Measurements from ENCODE around the gene CAPZB. TPM values are rescaled to one million over a fixed set of nuclear protein-coding genes. Genes with fewer than 3 reads are reported as not detected.
"Not testable (repeated sequence)": the region's sequence is repeated elsewhere in the genome, so short reads cannot be mapped to it uniquely, and the experiment has no call there.

Gene CAPZB
- total RNA-seq, 4 donors from 2014 or later, result 58.2 to 109 (median 96.7) TPM

GRCh38 chr1:19517017-19517416, 31.7 kb upstream of the CAPZB start:
- DNase-seq (ENCODE audit: low spot score in 2 of 2), result no peak
- Histone ChIP-seq H3K27ac (no peak overlapping the region), H3K9me3 (peaks cover 0 to 6% (median 0%) of the 10 kb centered on the region in 4 donors), H3K36me3 (no peaks in the 10 kb centered on the region), H3K27me3 (no peaks in the 10 kb centered on the region), H3K4me3 (no peak overlapping the region), H3K4me1 (peaks cover 0 to 18% (median 0%) of the 10 kb centered on the region in 4 donors)
- no peak for TF ChIP-seq EP300 (IDR thresholded peaks at IDR 0.05)
- TF ChIP-seq CTCF (IDR thresholded peaks at IDR 0.05), result no peak
- no peak for TF ChIP-seq POLR2A (IDR thresholded peaks at IDR 0.05)

DNA sequence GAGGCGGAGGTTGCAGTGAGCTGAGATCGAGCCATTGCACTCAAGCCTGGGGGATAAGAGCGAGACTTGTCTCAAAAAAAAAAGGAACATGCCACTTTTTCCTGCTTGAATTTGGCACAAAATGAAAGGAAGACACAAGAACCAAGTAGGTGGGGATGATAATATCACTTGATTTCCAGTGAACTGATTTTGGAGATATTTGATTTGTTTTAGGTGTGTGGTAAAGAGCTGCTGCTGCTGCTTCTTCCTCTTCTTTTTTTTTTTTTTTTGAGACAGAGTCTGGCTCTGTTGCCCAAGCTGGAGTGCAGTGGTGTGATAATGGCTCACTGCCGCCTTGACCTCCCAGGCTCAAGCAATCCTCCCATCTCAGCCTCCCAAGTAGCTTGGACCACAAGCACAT, 29.9 kb upstream of the CAPZB start:
- Histone ChIP-seq H3K27ac (peak overlapping the region in 2 of 4 donors; percentile 66 to 81), H3K4me1 (peaks cover 0 to 18% (median 0%) of the 10 kb centered on the region in 4 donors), H3K27me3 (no peaks in the 10 kb centered on the region), H3K36me3 (no peaks in the 10 kb centered on the region), H3K9me3 (no peaks in the 10 kb centered on the region), H3K4me3 (no peak overlapping the region)
- DNase-seq (ENCODE audit: low spot score in 2 of 2), result no peak
- TF ChIP-seq CTCF (IDR thresholded peaks at IDR 0.05), result no peak
- WGBS, 2 donors, result 91 to 94% methylated on average over 4 of the region's 4 CpGs

GRCh38 chr1:19514391-19514831, 29.1 kb upstream of the CAPZB start:
- Histone ChIP-seq H3K27ac (peak overlapping the region in 3 of 4 donors; percentile 12 to 81 (median 67)), H3K36me3 (no peaks in the 10 kb centered on the region), H3K4me1 (peaks cover 0 to 18% (median 0%) of the 10 kb centered on the region in 4 donors), H3K4me3 (no peak overlapping the region), H3K9me3 (no peaks in the 10 kb centered on the region), H3K27me3 (no peaks in the 10 kb centered on the region)
- 50 to 53% methylated on average over 7 of the region's 7 CpGs for WGBS, 2 donors
- DNase-seq (ENCODE audit: low spot score in 2 of 2), result peak; percentile 63 to 76
- peak; percentile 38 to 85 for TF ChIP-seq EP300 (IDR thresholded peaks at IDR 0.05)
- TF ChIP-seq POLR2A (IDR thresholded peaks at IDR 0.05), result no peak
- no peak for TF ChIP-seq CTCF (IDR thresholded peaks at IDR 0.05)

DNA sequence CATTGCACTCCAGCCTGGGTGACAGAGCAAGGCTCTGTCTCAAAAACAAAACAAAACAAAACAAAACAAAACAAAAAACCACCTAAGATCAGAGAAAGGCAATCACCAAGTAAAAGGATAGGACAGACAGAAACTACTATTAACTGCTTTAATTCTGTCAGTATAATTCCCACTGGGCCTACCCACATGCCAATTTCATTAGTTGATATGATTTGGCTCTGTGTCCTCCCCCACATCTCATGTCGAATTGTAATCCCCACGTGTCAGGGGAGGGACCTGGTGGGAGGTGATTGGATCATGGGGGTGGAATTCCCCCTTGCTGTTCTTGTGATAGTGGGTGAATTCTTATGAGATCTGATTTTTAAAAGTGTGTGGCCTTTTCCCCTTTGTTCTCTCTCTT, 27.2 kb upstream of the CAPZB start:
- no peak for DNase-seq (ENCODE audit: low spot score in 2 of 2)
- Histone ChIP-seq H3K27ac (no peak overlapping the region), H3K9me3 (no peaks in the 10 kb centered on the region), H3K4me3 (no peak overlapping the region), H3K4me1 (peaks cover 0 to 19% (median 0%) of the 10 kb centered on the region in 4 donors), H3K36me3 (no peaks in the 10 kb centered on the region), H3K27me3 (no peaks in the 10 kb centered on the region)
- no peak for TF ChIP-seq EP300 (IDR thresholded peaks at IDR 0.05)
- 35 to 42% methylated on average over 2 of the region's 2 CpGs for WGBS, 2 donors

DNA sequence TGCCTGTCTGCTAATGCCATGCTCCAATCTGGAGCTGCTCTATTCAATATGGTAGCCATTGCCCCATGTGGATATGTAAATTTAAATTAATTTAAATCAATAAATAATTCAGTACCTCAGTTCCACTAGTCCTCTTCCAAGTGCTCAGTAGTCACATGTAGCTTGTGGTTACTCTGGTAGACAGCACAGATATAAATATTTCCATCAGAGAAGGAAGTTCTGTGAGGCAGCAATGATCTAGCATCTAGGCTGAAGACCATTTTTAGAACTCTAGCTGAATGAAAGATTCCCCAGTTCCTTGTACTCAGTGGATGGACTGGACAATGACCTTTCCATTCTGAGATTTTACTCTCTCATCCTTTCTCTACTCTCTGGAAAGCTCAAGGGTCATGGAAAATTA, 25.8 kb upstream of the CAPZB start:
- Histone ChIP-seq H3K27ac (no peak overlapping the region), H3K36me3 (no peaks in the 10 kb centered on the region), H3K4me3 (no peak overlapping the region), H3K4me1 (peaks cover 0 to 31% (median 3%) of the 10 kb centered on the region in 4 donors), H3K9me3 (no peaks in the 10 kb centered on the region), H3K27me3 (no peaks in the 10 kb centered on the region)
- no peak for DNase-seq (ENCODE audit: low spot score in 2 of 2)
- TF ChIP-seq CTCF (IDR thresholded peaks at IDR 0.05) (no peak), EP300 (IDR thresholded peaks at IDR 0.05) (peak in 1 of 2 donors; percentile 21)

- H3K27me3 ChIP-seq; H3K9me3 ChIP-seq; DNase-seq (ENCODE audit: low spot score in 2 of 2); H3K4me3 ChIP-seq; H3K36me3 ChIP-seq; H3K27ac ChIP-seq: not testable (repeated sequence)
- WGBS, 2 donors, result 84 to 86% methylated on average over 8 of the region's 8 CpGs
- H3K4me1 ChIP-seq, result peaks cover 0 to 39% (median 12%) of the 10 kb centered on the region in 4 donors
These were observed 24.3 kb upstream of the CAPZB start for GRCh38 chr1:19509647-19510046.
